Measurements from ENCODE around the gene TIGAR.

The TIGAR gene

GRCh38 chr12:4324366-4324765 is 3.4 kb downstream of the TIGAR start:
- TF ChIP-seq TCF12 (IDR thresholded peaks at IDR 0.05; ENCODE audit: low read depth) (no peak), NFIC (IDR thresholded peaks at IDR 0.05) (no peak), REST (IDR thresholded peaks at IDR 0.05; ENCODE audit: low read depth) (no peak), TEAD4 (IDR thresholded peaks at IDR 0.05) (no peak), YY1 (IDR thresholded peaks at IDR 0.05; ENCODE audit: low read depth) (no peak), EP300 (IDR thresholded peaks at IDR 0.05; ENCODE audit: borderline replicate concordance) (no peak), MAX (IDR thresholded peaks at IDR 0.05) (no peak), RAD21 (IDR thresholded peaks at IDR 0.05; ENCODE audit: low read depth) (no peak), CEBPB (IDR thresholded peaks at IDR 0.05) (no peak), TAF1 (IDR thresholded peaks at IDR 0.05; ENCODE audit: low read depth) (no peak), EGR1 (IDR thresholded peaks at IDR 0.05) (no peak)

- TF ChIP-seq CEBPB (IDR thresholded peaks at IDR 0.05) (no peak), NFIC (IDR thresholded peaks at IDR 0.05) (no peak), EP300 (IDR thresholded peaks at IDR 0.05; ENCODE audit: borderline replicate concordance) (no peak), TEAD4 (IDR thresholded peaks at IDR 0.05) (no peak), FOXM1 (IDR thresholded peaks at IDR 0.05; ENCODE audit: borderline replicate concordance, low read depth) (no peak), MAX (IDR thresholded peaks at IDR 0.05) (no peak), USF1 (IDR thresholded peaks at IDR 0.05) (no peak), EGR1 (IDR thresholded peaks at IDR 0.05) (no peak), RAD21 (IDR thresholded peaks at IDR 0.05; ENCODE audit: low read depth) (no peak), TAF1 (IDR thresholded peaks at IDR 0.05; ENCODE audit: low read depth) (no peak), YY1 (IDR thresholded peaks at IDR 0.05; ENCODE audit: low read depth) (no peak)
Observed at GRCh38 chr12:4325966-4326365, 5.0 kb downstream of the TIGAR start.

GRCh38 chr12:4327293-4327692 is 6.3 kb downstream of the TIGAR start:
- TF ChIP-seq EP300 (IDR thresholded peaks at IDR 0.05; ENCODE audit: borderline replicate concordance) (no peak), USF1 (IDR thresholded peaks at IDR 0.05) (no peak), YY1 (IDR thresholded peaks at IDR 0.05; ENCODE audit: low read depth) (no peak), MAX (IDR thresholded peaks at IDR 0.05) (no peak), TAF1 (IDR thresholded peaks at IDR 0.05; ENCODE audit: low read depth) (no peak), ZBTB7A (IDR thresholded peaks at IDR 0.05; ENCODE audit: low read depth) (no peak), TCF12 (IDR thresholded peaks at IDR 0.05; ENCODE audit: low read depth) (no peak), REST (IDR thresholded peaks at IDR 0.05; ENCODE audit: low read depth) (no peak)

GRCh38 chr12:4330203-4330602 is 9.2 kb downstream of the TIGAR start:
- TF ChIP-seq TEAD4 (IDR thresholded peaks at IDR 0.05) (peak; percentile 46; the same call in 1 of the 2 replicates), TCF12 (IDR thresholded peaks at IDR 0.05; ENCODE audit: low read depth) (no peak)

- TF ChIP-seq USF1 (IDR thresholded peaks at IDR 0.05): no peak
- no peak for TF ChIP-seq NFIC (IDR thresholded peaks at IDR 0.05)
Observed at GRCh38 chr12:4331221-4331620, 10.2 kb downstream of the TIGAR start.

- TF ChIP-seq TAF1 (IDR thresholded peaks at IDR 0.05; ENCODE audit: low read depth): no peak
- TF ChIP-seq NFIC (IDR thresholded peaks at IDR 0.05): no peak
- TF ChIP-seq TCF12 (IDR thresholded peaks at IDR 0.05; ENCODE audit: low read depth): no peak
- TF ChIP-seq USF1 (IDR thresholded peaks at IDR 0.05): no peak
- no peak for TF ChIP-seq REST (IDR thresholded peaks at IDR 0.05; ENCODE audit: low read depth)
- TF ChIP-seq TEAD4 (IDR thresholded peaks at IDR 0.05): no peak
Observed at GRCh38 chr12:4331842-4332241, 10.8 kb downstream of the TIGAR start.

Data from Ishikawa (cell line).